HG02943 (cell line): ENCODE data around the gene CENPU.

ENCODE experiments used
- ATAC-seq: cut with Tn5 transposase; IDR thresholded peaks from one replicate; pipeline ENCODE4 v1.9.1; 2021; ENCODE audit warnings: mild to moderate bottlenecking, low read depth, moderate library complexity; ENCODE audit not compliant: unreplicated experiment

CENPU gene

DNA sequence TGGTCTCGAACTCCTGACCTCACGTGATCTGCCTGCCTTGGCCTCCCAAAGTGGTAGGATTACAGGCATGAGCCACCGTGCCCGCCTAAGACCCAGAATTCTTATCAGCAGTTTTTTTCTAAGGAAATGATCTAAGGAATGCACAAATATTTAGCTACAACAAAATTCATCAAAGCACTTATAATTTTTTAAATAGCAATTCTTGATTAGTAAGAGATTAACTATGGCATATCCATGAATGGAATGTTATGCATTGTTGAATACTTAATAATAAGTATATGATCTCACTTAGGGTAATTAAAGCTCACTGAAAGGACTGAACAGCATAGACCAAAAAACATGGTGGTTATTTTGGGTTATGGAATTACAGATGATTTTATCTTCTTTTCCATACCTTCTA is 18.4 kb downstream of the CENPU start:
- ATAC-seq, result no peak

- ATAC-seq, result no peak
Measured at GRCh38 chr4:184713887-184714286, 20.0 kb downstream of the CENPU start.

GRCh38 chr4:184712322-184712721 is 21.6 kb downstream of the CENPU start:
- ATAC-seq, result no peak

GRCh38 chr4:184706453-184706852 is 27.4 kb downstream of the CENPU start:
- ATAC-seq, result no peak

DNA sequence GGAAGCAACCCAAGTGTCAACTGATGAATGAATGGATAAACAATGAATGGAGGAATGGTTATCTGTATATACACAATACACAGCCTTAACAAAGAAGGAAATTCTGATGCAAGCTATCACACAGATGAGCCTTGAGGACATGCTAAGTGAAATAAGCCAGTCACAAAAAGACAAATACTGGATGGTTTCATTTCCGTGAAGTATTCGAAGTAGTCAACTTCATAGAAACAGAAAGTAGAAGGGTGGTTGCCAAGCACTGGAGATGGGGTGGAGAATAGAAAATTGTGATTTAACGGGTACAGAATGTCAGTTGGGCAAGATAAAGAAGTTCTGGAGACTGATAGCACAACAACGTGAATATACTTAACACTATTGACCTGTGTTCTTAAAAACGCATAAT is 28.2 kb downstream of the CENPU start:
- ATAC-seq, result no peak

GRCh38 chr4:184702114-184702513 is 31.8 kb downstream of the CENPU start:
- no peak for ATAC-seq

DNA sequence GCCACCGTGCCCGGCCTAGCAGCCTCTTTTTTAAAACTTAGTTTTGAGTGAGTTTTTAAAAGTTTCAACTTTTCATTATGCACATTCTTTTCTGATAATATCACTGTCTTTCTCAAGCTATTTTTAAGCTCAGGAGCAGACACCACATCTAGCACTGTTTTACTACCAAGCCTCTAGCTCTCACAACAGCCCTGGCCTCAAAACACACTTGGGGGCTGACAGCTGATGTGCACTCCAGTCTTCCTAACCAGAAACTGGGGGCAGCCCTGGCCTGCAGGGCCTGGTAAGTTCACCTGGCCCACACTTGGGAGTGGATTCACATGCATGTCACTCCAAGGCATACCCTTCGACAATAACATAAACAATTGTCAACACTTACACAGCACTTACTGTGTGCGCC is 34.0 kb downstream of the CENPU start:
- ATAC-seq, result no peak

GRCh38 chr4:184697956-184698355 is 35.9 kb downstream of the CENPU start:
- no peak for ATAC-seq

DNA sequence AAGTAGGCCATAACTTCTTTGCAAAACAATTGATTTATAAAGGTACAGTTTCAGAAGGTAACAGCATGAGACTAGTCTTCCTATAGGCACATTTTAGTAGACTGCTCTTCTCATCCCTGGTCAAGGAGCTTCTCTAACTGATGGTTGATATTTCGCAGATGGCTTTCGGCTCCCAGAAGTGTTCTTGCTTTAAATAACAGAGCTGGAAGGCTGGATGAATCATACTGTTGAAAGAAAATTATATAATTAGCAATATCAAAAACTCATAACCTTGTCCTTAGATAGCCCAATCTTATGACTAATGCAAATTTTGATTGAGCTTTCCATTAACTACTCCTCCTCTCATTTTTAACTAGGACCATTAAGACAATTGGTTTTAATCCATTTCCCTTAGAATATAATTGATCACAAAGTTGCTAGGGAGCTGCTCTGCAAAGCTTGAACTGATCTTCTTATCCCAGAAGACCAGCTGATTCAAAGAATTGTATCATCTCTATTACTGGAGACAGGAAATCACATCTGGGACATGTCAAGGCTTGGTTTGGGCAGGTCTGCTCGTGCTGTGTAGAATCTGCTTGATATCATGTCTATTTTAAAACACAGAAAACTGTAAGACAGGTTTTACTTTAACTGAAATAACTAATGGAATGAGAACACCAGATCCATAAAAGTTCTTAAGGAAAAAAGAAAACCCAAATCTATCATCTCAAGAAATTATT is 38.6 kb downstream of the CENPU start:
- ATAC-seq, result no peak

GRCh38 chr4:184694412-184694956 is 39.4 kb downstream of the CENPU start:
- no peak for ATAC-seq

GRCh38 chr4:184693056-184693455 is 40.8 kb downstream of the CENPU start:
- ATAC-seq, result no peak

DNA sequence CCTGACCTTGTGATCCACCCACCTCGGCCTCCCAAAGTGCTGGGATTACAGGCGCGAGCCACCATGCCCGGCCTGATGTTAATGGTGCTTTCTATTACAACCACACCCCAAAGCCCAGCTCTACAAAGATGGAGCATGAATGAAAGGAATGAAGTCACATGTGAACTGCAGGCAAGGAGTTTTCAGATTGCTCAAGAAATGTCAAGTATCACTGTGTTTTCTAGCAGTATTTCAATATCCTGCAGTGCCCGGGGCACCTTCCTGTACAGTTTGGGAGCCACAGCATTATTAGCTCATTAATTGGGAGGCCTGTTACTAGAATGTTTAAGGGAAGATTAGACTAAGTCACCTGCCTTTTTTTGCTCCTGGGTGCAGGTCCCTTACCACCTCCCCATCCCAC is 44.2 kb downstream of the CENPU start:
- ATAC-seq, result no peak

GRCh38 chr4:184688447-184688846 is 45.4 kb downstream of the CENPU start:
- no peak for ATAC-seq

DNA sequence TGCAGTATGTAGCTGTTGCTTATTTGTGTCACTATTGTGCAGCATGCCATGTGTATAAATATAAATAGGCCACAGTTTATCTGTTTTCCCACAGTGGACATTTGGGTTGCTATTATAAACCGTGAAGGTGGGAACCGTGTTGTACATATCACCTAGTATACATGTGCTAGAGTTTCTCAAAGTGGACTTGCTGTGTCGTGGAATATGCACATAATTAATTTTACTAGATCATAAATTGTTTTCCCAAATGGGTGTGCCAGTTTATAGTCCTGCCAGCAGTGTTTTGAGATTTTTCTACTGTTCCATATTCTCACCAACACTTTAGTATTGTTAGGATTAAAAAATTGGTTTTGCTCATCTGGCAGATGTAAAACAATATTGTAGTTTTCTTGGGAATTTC is 45.9 kb downstream of the CENPU start:
- no peak for ATAC-seq

- ATAC-seq, result no peak
Measured at GRCh38 chr4:184684491-184685189, 49.3 kb downstream of the CENPU start.

GRCh38 chr4:184681916-184682315 is 52.0 kb downstream of the CENPU start:
- ATAC-seq, result no peak

GRCh38 chr4:184680698-184681097 is 53.2 kb downstream of the CENPU start:
- ATAC-seq, result no peak

DNA sequence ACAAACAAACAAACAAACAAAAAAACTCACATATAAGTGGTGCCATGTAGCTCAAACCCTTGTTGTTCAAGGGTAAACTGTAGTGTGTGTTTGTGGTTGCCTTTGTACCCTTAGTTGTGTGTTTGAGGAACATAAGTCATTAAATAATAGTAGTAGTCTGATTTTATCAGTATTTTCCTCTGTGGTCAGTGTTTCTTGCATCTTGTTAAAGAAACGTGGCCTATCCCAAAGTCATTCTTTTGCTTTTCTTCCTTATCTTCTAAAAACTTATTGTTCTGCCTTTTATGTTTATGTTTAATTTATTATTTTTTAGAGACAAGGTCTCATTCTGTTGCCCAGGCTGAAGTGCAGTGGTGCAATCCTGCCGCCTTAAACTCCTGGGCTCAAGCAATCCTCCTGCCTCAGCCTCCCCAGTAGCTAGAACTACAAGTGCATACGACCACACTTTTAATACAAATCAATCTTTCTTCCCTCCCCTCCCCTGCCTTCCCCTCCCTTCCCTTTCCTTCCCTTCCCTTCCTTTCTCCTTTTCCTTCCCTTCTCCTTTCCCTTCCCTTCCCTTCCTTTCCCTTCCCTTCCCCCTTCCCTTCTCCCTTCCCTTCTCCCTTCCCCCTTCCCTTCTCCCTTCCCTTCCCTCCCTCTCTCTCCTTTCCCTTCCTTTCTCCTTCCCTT is 57.9 kb downstream of the CENPU start:
- ATAC-seq, result no peak

- no peak for ATAC-seq
Measured at GRCh38 chr4:184675018-184675417, 58.9 kb downstream of the CENPU start.

DNA sequence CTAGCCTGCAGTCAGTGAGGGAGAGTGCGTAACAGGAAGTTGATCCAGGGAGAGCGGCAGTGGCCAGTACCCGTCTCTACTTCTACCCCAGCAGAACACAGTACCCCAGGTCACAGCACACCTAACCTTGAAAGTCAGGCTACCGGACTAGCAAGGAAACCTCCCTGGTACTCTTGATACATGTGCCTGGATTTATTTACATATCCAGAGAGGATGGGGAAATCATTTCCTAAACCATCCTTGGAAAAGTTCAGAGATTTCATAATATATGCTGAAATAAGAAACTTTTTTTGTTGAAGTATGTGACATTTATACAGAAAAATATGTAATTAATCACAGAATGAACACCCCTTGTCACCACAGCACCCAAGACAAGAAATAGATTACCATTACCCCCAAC is 59.9 kb downstream of the CENPU start:
- ATAC-seq, result no peak

- no peak for ATAC-seq
Measured at GRCh38 chr4:184672741-184673140, 61.2 kb downstream of the CENPU start.
